ENCODE results near the gene CDH23. TPM values are rescaled to one million over a fixed set of nuclear protein-coding genes. Genes with fewer than 3 reads are reported as not detected.

CDH23 gene
- total RNA-seq, 2 donors from 2014 or later, result 3.9 to 4.4 TPM

- no peak overlapping the region for H3K27ac ChIP-seq
- TF ChIP-seq, protein P1, sequence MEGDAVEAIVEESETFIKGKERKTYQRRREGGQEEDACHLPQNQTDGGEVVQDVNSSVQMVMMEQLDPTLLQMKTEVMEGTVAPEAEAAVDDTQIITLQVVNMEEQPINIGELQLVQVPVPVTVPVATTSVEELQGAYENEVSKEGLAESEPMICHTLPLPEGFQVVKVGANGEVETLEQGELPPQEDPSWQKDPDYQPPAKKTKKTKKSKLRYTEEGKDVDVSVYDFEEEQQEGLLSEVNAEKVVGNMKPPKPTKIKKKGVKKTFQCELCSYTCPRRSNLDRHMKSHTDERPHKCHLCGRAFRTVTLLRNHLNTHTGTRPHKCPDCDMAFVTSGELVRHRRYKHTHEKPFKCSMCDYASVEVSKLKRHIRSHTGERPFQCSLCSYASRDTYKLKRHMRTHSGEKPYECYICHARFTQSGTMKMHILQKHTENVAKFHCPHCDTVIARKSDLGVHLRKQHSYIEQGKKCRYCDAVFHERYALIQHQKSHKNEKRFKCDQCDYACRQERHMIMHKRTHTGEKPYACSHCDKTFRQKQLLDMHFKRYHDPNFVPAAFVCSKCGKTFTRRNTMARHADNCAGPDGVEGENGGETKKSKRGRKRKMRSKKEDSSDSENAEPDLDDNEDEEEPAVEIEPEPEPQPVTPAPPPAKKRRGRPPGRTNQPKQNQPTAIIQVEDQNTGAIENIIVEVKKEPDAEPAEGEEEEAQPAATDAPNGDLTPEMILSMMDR (IDR thresholded peaks at IDR 0.05), result no peak
- peak; percentile 28 for DNase-seq (ENCODE audit: low spot score)
- H3K4me3 ChIP-seq, result no peak overlapping the region
- H3K4me1 ChIP-seq, result peaks cover 0 to 21% of the 10 kb centered on the region in 2 donors
- H3K36me3 ChIP-seq, result no peaks in the 10 kb centered on the region
- no peaks in the 10 kb centered on the region for H3K27me3 ChIP-seq
- no peaks in the 10 kb centered on the region for H3K9me3 ChIP-seq
These were observed 3.2 kb downstream of the CDH23 start for GRCh38 chr10:71399946-71400345.

GRCh38 chr10:71401056-71401455, 4.3 kb downstream of the CDH23 start:
- DNase-seq (ENCODE audit: low spot score), result peak; percentile 48
- Histone ChIP-seq H3K4me3 (no peak overlapping the region), H3K4me1 (peaks cover 0 to 21% of the 10 kb centered on the region in 2 donors), H3K27me3 (no peaks in the 10 kb centered on the region), H3K27ac (no peak overlapping the region), H3K9me3 (no peaks in the 10 kb centered on the region), H3K36me3 (no peaks in the 10 kb centered on the region)
- TF ChIP-seq, protein P1 (IDR thresholded peaks at IDR 0.05), result no peak

- H3K4me1 ChIP-seq, result peaks cover 0 to 18% of the 10 kb centered on the region in 2 donors
- DNase-seq (ENCODE audit: low spot score), result no peak
- no peaks in the 10 kb centered on the region for H3K9me3 ChIP-seq
- TF ChIP-seq, protein P1 (IDR thresholded peaks at IDR 0.05), result no peak
- no peaks in the 10 kb centered on the region for H3K27me3 ChIP-seq
- H3K36me3 ChIP-seq, result no peaks in the 10 kb centered on the region
- no peak overlapping the region for H3K4me3 ChIP-seq
- H3K27ac ChIP-seq, result no peak overlapping the region
These were observed 5.3 kb downstream of the CDH23 start for GRCh38 chr10:71402005-71402404.

GRCh38 chr10:71404503-71405295, 8.0 kb downstream of the CDH23 start:
- Histone ChIP-seq H3K4me1 (no peaks in the 10 kb centered on the region), H3K27me3 (no peaks in the 10 kb centered on the region), H3K27ac (no peak overlapping the region), H3K9me3 (no peaks in the 10 kb centered on the region), H3K4me3 (no peak overlapping the region), H3K36me3 (no peaks in the 10 kb centered on the region)
- DNase-seq (ENCODE audit: low spot score), result no peak
- TF ChIP-seq, protein P1 (IDR thresholded peaks at IDR 0.05), result no peak

DNA sequence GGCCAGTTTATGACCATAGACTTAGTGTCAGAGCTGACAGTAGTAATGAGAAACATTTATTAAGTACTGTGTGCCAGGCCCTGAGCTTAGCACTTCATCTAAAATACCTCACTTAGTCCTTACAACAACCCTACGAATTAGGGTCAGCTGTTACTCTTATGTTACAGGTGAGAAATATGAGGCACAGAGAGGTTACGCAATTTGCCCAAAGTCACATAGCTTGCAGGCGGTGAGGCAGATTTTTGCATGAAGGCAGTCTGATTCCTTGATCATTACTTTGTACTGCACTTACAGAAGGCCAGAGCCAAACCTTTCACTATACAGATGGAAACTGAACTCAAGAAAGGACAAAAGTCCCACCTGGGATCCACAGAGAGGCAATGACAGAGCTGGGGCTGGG, 10.2 kb downstream of the CDH23 start:
- TF ChIP-seq, protein P1 (IDR thresholded peaks at IDR 0.05), result no peak
- Histone ChIP-seq H3K36me3 (no peaks in the 10 kb centered on the region), H3K27me3 (no peaks in the 10 kb centered on the region), H3K4me1 (no peaks in the 10 kb centered on the region), H3K9me3 (peaks cover 0 to 18% of the 10 kb centered on the region in 2 donors), H3K4me3 (no peak overlapping the region), H3K27ac (no peak overlapping the region)
- DNase-seq (ENCODE audit: low spot score), result no peak

All from right atrium auricular region (tissue), 2 donors.